ENCODE results near the gene DLG2.

DNA sequence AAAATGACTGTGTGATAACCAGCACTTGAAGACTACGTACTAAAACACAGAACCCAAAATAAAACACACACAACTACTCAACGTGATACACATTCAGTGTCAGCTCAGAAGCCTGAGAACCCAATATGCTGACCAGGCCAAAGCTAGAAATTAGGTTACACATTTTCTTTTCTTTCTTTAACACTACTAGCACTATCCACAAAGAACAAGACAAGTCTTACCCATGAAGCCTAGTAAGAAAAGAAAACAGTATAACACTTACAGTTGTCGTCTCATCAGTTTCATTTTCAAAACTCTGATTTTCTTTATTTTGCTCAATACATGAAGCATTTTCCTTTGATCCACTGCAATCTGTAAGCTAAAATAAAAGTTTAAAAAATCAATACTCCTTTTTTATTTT is 472.9 kb downstream of the DLG2 start:
- TF ChIP-seq, protein P1, sequence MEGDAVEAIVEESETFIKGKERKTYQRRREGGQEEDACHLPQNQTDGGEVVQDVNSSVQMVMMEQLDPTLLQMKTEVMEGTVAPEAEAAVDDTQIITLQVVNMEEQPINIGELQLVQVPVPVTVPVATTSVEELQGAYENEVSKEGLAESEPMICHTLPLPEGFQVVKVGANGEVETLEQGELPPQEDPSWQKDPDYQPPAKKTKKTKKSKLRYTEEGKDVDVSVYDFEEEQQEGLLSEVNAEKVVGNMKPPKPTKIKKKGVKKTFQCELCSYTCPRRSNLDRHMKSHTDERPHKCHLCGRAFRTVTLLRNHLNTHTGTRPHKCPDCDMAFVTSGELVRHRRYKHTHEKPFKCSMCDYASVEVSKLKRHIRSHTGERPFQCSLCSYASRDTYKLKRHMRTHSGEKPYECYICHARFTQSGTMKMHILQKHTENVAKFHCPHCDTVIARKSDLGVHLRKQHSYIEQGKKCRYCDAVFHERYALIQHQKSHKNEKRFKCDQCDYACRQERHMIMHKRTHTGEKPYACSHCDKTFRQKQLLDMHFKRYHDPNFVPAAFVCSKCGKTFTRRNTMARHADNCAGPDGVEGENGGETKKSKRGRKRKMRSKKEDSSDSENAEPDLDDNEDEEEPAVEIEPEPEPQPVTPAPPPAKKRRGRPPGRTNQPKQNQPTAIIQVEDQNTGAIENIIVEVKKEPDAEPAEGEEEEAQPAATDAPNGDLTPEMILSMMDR (IDR thresholded peaks at IDR 0.05), result no peak
- TF ChIP-seq POLR2A (IDR thresholded peaks at IDR 0.05), result no peak
